Measurements from ENCODE around the gene SAC3D1. TPM values are rescaled to one million over a fixed set of nuclear protein-coding genes. Genes with fewer than 3 reads are reported as not detected.

SAC3D1 gene
- total RNA-seq, 4 donors from 2014 or later, result 10.9 to 21.5 (median 13.9) TPM

GRCh38 chr11:65008873-65009272 lies 32.1 kb upstream of the SAC3D1 start:
- Histone ChIP-seq H3K4me3 (no peak overlapping the region), H3K27ac (no peak overlapping the region), H3K36me3 (no peaks in the 10 kb centered on the region), H3K9me3 (no peaks in the 10 kb centered on the region), H3K4me1 (peaks cover 0 to 8% (median 1%) of the 10 kb centered on the region in 4 donors), H3K27me3 (no peaks in the 10 kb centered on the region)
- no peak for DNase-seq
- no peak for TF ChIP-seq POLR2A (IDR thresholded peaks at IDR 0.05)
- TF ChIP-seq, protein P1, sequence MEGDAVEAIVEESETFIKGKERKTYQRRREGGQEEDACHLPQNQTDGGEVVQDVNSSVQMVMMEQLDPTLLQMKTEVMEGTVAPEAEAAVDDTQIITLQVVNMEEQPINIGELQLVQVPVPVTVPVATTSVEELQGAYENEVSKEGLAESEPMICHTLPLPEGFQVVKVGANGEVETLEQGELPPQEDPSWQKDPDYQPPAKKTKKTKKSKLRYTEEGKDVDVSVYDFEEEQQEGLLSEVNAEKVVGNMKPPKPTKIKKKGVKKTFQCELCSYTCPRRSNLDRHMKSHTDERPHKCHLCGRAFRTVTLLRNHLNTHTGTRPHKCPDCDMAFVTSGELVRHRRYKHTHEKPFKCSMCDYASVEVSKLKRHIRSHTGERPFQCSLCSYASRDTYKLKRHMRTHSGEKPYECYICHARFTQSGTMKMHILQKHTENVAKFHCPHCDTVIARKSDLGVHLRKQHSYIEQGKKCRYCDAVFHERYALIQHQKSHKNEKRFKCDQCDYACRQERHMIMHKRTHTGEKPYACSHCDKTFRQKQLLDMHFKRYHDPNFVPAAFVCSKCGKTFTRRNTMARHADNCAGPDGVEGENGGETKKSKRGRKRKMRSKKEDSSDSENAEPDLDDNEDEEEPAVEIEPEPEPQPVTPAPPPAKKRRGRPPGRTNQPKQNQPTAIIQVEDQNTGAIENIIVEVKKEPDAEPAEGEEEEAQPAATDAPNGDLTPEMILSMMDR (IDR thresholded peaks at IDR 0.05), result no peak

- Histone ChIP-seq H3K27me3 (no peaks in the 10 kb centered on the region), H3K36me3 (peaks cover 0 to 6% (median 0%) of the 10 kb centered on the region in 3 donors), H3K4me3 (peak overlapping the region; percentile 48 to 85 (median 77)), H3K4me1 (peaks cover 2 to 22% (median 7%) of the 10 kb centered on the region in 4 donors), H3K9me3 (no peaks in the 10 kb centered on the region), H3K27ac (peak overlapping the region; percentile 90 to 99 (median 98))
- peak; percentile 93 to 97 (median 95) for DNase-seq
- peak; percentile 63 to 70 for TF ChIP-seq POLR2A (IDR thresholded peaks at IDR 0.05)
- TF ChIP-seq, protein P1 (IDR thresholded peaks at IDR 0.05), result peak; percentile 62 to 95 (median 84)
Observed at GRCh38 chr11:65013130-65013887, 27.7 kb upstream of the SAC3D1 start.

DNA sequence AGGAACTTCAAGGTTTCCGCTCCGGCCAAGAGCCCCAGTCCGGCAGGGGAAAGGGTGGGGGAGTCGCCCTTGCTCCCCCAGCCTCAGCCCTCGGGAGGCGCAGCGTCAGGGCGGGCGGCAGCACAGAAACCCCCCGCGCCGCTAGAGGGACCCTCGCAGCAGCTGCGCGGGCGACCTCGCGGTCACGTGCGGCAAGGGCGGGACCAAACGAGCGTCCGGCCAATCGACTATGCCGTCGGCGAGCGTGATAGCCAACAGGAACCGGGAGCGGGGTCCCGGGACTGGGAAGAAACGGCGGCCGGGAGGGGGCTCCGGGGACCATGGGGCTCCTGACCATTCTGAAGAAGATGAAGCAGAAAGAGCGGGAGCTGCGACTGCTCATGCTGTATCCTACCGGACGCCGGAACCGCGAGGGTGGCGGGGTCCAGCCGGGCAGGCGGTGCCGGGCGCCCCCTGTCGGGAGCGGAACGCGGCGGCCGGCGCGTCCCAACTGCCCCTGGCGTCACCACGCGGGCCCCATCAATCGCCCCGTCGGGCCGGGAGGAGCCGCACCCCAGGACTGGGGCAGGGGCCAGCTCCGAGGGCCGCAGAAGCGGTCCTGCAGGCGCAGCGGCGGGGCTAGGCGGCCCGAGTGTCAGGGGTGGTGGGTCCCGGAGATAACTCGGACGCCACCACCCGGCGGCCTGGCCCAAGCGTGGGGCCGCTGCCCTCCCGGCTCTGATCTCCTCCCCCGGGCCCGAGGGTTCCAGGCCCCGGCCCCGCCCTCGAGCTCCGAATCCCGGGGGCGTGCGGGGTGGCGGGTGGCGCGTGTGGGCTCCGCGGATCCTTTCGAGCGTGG lies 26.9 kb upstream of the SAC3D1 start, which contains the start of gene ARL2:
Gene ARL2, plus strand, starts transcription at position 273 of the 838 bp plus-strand sequence. Its CDS starts 48 bp downstream, at position 321.
- H3K27me3 ChIP-seq, result no peaks in the 10 kb centered on the region
- H3K9me3 ChIP-seq, result no peaks in the 10 kb centered on the region
- H3K4me1 ChIP-seq, result peaks cover 2 to 22% (median 7%) of the 10 kb centered on the region in 4 donors
- H3K27ac ChIP-seq, result peak within 1 kb of the TSS; percentile 90 to 99 (median 98)
- TF ChIP-seq POLR2A (IDR thresholded peaks at IDR 0.05), result peak; percentile 49 to 65
- TF ChIP-seq, protein P1 (IDR thresholded peaks at IDR 0.05), result peak; percentile 91 to 97 (median 94)
- H3K4me3 ChIP-seq, result peak within 1 kb of the TSS; percentile 48 to 85 (median 77)
- peaks cover 0 to 12% (median 0%) of the 10 kb centered on the region in 3 donors for H3K36me3 ChIP-seq
- DNase-seq, result peak; percentile 89 to 96 (median 94)

GRCh38 chr11:65014726-65015227 lies 26.2 kb upstream of the SAC3D1 start:
- Histone ChIP-seq H3K4me1 (peaks cover 2 to 22% (median 7%) of the 10 kb centered on the region in 4 donors), H3K27ac (peak overlapping the region; percentile 90 to 99 (median 98)), H3K4me3 (peak overlapping the region; percentile 48 to 85 (median 77)), H3K27me3 (no peaks in the 10 kb centered on the region), H3K36me3 (peaks cover 0 to 13% (median 0%) of the 10 kb centered on the region in 3 donors), H3K9me3 (no peaks in the 10 kb centered on the region)
- TF ChIP-seq, protein P1 (IDR thresholded peaks at IDR 0.05), result no peak
- TF ChIP-seq POLR2A (IDR thresholded peaks at IDR 0.05), result no peak
- no peak for DNase-seq

- Histone ChIP-seq H3K27me3 (no peaks in the 10 kb centered on the region), H3K36me3 (peaks cover 0 to 24% (median 0%) of the 10 kb centered on the region in 3 donors), H3K4me1 (peaks cover 2 to 22% (median 7%) of the 10 kb centered on the region in 4 donors), H3K27ac (no peak overlapping the region), H3K4me3 (no peak overlapping the region), H3K9me3 (no peaks in the 10 kb centered on the region)
- TF ChIP-seq, protein P1 (IDR thresholded peaks at IDR 0.05), result no peak
- no peak for TF ChIP-seq POLR2A (IDR thresholded peaks at IDR 0.05)
- no peak for DNase-seq
Observed at GRCh38 chr11:65016705-65017104, 24.3 kb upstream of the SAC3D1 start.

Data from Peyer's patch (tissue), 4 donors.